ENCODE data around the gene MCTP1.

MCTP1 gene

GRCh38 chr5:94761786-94762185 lies 523.1 kb downstream of the MCTP1 start:
- Mint-ChIP-seq H3K4me1 (ENCODE audit: low read depth) (no peaks in the 10 kb centered on the region), H3K36me3 (ENCODE audit: low read depth) (no peaks in the 10 kb centered on the region), H3K9me3 (no peaks in the 10 kb centered on the region), H3K27ac (no peak overlapping the region), H3K27me3 (ENCODE audit: low read depth) (no peaks in the 10 kb centered on the region), H3K4me3 (no peak overlapping the region)
- DNase-seq (ENCODE audit: low spot score), result no peak

GRCh38 chr5:94761055-94761454 lies 523.8 kb downstream of the MCTP1 start:
- H3K4me3 Mint-ChIP-seq, result no peak overlapping the region
- H3K36me3 Mint-ChIP-seq (ENCODE audit: low read depth), result no peaks in the 10 kb centered on the region
- DNase-seq (ENCODE audit: low spot score), result no peak
- no peaks in the 10 kb centered on the region for H3K27me3 Mint-ChIP-seq (ENCODE audit: low read depth)
- no peak overlapping the region for H3K27ac Mint-ChIP-seq
- no peaks in the 10 kb centered on the region for H3K9me3 Mint-ChIP-seq
- no peaks in the 10 kb centered on the region for H3K4me1 Mint-ChIP-seq (ENCODE audit: low read depth)

- Mint-ChIP-seq H3K27me3 (ENCODE audit: low read depth) (no peaks in the 10 kb centered on the region), H3K4me3 (no peak overlapping the region), H3K9me3 (no peaks in the 10 kb centered on the region), H3K27ac (no peak overlapping the region), H3K4me1 (ENCODE audit: low read depth) (no peaks in the 10 kb centered on the region), H3K36me3 (ENCODE audit: low read depth) (no peaks in the 10 kb centered on the region)
- DNase-seq (ENCODE audit: low spot score), result no peak
These were observed 524.9 kb downstream of the MCTP1 start for GRCh38 chr5:94759961-94760360.

- no peak overlapping the region for H3K4me3 Mint-ChIP-seq
- no peak overlapping the region for H3K27ac Mint-ChIP-seq
- DNase-seq (ENCODE audit: low spot score), result no peak
- H3K9me3 Mint-ChIP-seq, result no peaks in the 10 kb centered on the region
- H3K36me3 Mint-ChIP-seq (ENCODE audit: low read depth), result no peaks in the 10 kb centered on the region
- H3K27me3 Mint-ChIP-seq (ENCODE audit: low read depth), result no peaks in the 10 kb centered on the region
- H3K4me1 Mint-ChIP-seq (ENCODE audit: low read depth), result no peaks in the 10 kb centered on the region
These were observed 525.9 kb downstream of the MCTP1 start for GRCh38 chr5:94759022-94759421.

GRCh38 chr5:94754824-94755223 lies 530.1 kb downstream of the MCTP1 start:
- no peak overlapping the region for H3K27ac Mint-ChIP-seq
- DNase-seq (ENCODE audit: low spot score), result no peak
- no peaks in the 10 kb centered on the region for H3K4me1 Mint-ChIP-seq (ENCODE audit: low read depth)
- no peaks in the 10 kb centered on the region for H3K36me3 Mint-ChIP-seq (ENCODE audit: low read depth)
- H3K4me3 Mint-ChIP-seq, result no peak overlapping the region
- H3K9me3 Mint-ChIP-seq, result no peaks in the 10 kb centered on the region
- peaks cover 7% of the 10 kb centered on the region for H3K27me3 Mint-ChIP-seq (ENCODE audit: low read depth)

GRCh38 chr5:94751460-94751859 lies 533.4 kb downstream of the MCTP1 start:
- Mint-ChIP-seq H3K27me3 (ENCODE audit: low read depth) (peaks cover 11% of the 10 kb centered on the region), H3K4me3 (no peak overlapping the region), H3K27ac (no peak overlapping the region), H3K9me3 (no peaks in the 10 kb centered on the region), H3K4me1 (ENCODE audit: low read depth) (no peaks in the 10 kb centered on the region), H3K36me3 (ENCODE audit: low read depth) (no peaks in the 10 kb centered on the region)
- no peak for DNase-seq (ENCODE audit: low spot score)

- Mint-ChIP-seq H3K4me1 (ENCODE audit: low read depth) (no peaks in the 10 kb centered on the region), H3K9me3 (no peaks in the 10 kb centered on the region), H3K27ac (no peak overlapping the region), H3K36me3 (ENCODE audit: low read depth) (no peaks in the 10 kb centered on the region), H3K4me3 (no peak overlapping the region), H3K27me3 (ENCODE audit: low read depth) (peaks cover 11% of the 10 kb centered on the region)
- DNase-seq (ENCODE audit: low spot score), result no peak
These were observed 534.2 kb downstream of the MCTP1 start for GRCh38 chr5:94750681-94751080.

- H3K36me3 Mint-ChIP-seq (ENCODE audit: low read depth), result no peaks in the 10 kb centered on the region
- H3K9me3 Mint-ChIP-seq, result no peaks in the 10 kb centered on the region
- no peak for DNase-seq (ENCODE audit: low spot score)
- no peak overlapping the region for H3K27ac Mint-ChIP-seq
- H3K4me1 Mint-ChIP-seq (ENCODE audit: low read depth), result no peaks in the 10 kb centered on the region
- peaks cover 11% of the 10 kb centered on the region for H3K27me3 Mint-ChIP-seq (ENCODE audit: low read depth)
- H3K4me3 Mint-ChIP-seq, result no peak overlapping the region
These were observed 535.9 kb downstream of the MCTP1 start for GRCh38 chr5:94749042-94749441.

GRCh38 chr5:94748212-94748611 lies 536.7 kb downstream of the MCTP1 start:
- Mint-ChIP-seq H3K27me3 (ENCODE audit: low read depth) (peaks cover 8% of the 10 kb centered on the region), H3K9me3 (no peaks in the 10 kb centered on the region), H3K4me3 (no peak overlapping the region), H3K27ac (no peak overlapping the region), H3K36me3 (ENCODE audit: low read depth) (no peaks in the 10 kb centered on the region), H3K4me1 (ENCODE audit: low read depth) (no peaks in the 10 kb centered on the region)
- no peak for DNase-seq (ENCODE audit: low spot score)

GRCh38 chr5:94747371-94747770 lies 537.5 kb downstream of the MCTP1 start:
- H3K9me3 Mint-ChIP-seq, result no peaks in the 10 kb centered on the region
- H3K4me1 Mint-ChIP-seq (ENCODE audit: low read depth), result no peaks in the 10 kb centered on the region
- no peak overlapping the region for H3K4me3 Mint-ChIP-seq
- peaks cover 8% of the 10 kb centered on the region for H3K27me3 Mint-ChIP-seq (ENCODE audit: low read depth)
- no peak for DNase-seq (ENCODE audit: low spot score)
- no peak overlapping the region for H3K27ac Mint-ChIP-seq
- H3K36me3 Mint-ChIP-seq (ENCODE audit: low read depth), result no peaks in the 10 kb centered on the region

- Mint-ChIP-seq H3K4me3 (no peak overlapping the region), H3K4me1 (ENCODE audit: low read depth) (no peaks in the 10 kb centered on the region), H3K27me3 (ENCODE audit: low read depth) (peaks cover 8% of the 10 kb centered on the region), H3K36me3 (ENCODE audit: low read depth) (no peaks in the 10 kb centered on the region), H3K27ac (no peak overlapping the region), H3K9me3 (no peaks in the 10 kb centered on the region)
- no peak for DNase-seq (ENCODE audit: low spot score)
These were observed 538.2 kb downstream of the MCTP1 start for GRCh38 chr5:94746731-94747124.

- Mint-ChIP-seq H3K4me3 (no peak overlapping the region), H3K27me3 (ENCODE audit: low read depth) (peaks cover 4% of the 10 kb centered on the region), H3K4me1 (ENCODE audit: low read depth) (no peaks in the 10 kb centered on the region), H3K9me3 (no peaks in the 10 kb centered on the region), H3K27ac (no peak overlapping the region), H3K36me3 (ENCODE audit: low read depth) (no peaks in the 10 kb centered on the region)
- DNase-seq (ENCODE audit: low spot score), result no peak
These were observed 538.8 kb downstream of the MCTP1 start for GRCh38 chr5:94745786-94746730.

GRCh38 chr5:94744906-94745305 lies 540.0 kb downstream of the MCTP1 start:
- Mint-ChIP-seq H3K27ac (no peak overlapping the region), H3K9me3 (no peaks in the 10 kb centered on the region), H3K36me3 (ENCODE audit: low read depth) (no peaks in the 10 kb centered on the region), H3K4me1 (ENCODE audit: low read depth) (no peaks in the 10 kb centered on the region), H3K4me3 (no peak overlapping the region), H3K27me3 (ENCODE audit: low read depth) (peaks cover 4% of the 10 kb centered on the region)
- no peak for DNase-seq (ENCODE audit: low spot score)

GRCh38 chr5:94742852-94743251 lies 542.0 kb downstream of the MCTP1 start:
- Mint-ChIP-seq H3K9me3 (no peaks in the 10 kb centered on the region), H3K27ac (no peak overlapping the region), H3K27me3 (ENCODE audit: low read depth) (no peaks in the 10 kb centered on the region), H3K4me1 (ENCODE audit: low read depth) (no peaks in the 10 kb centered on the region), H3K4me3 (no peak overlapping the region), H3K36me3 (ENCODE audit: low read depth) (no peaks in the 10 kb centered on the region)
- DNase-seq (ENCODE audit: low spot score), result no peak

- H3K9me3 Mint-ChIP-seq, result no peaks in the 10 kb centered on the region
- H3K36me3 Mint-ChIP-seq (ENCODE audit: low read depth), result no peaks in the 10 kb centered on the region
- H3K4me1 Mint-ChIP-seq (ENCODE audit: low read depth), result no peaks in the 10 kb centered on the region
These were observed 544.6 kb downstream of the MCTP1 start for GRCh38 chr5:94740286-94740685.

More at GRCh38 chr5:94740286-94740685, 544.6 kb downstream of the MCTP1 start:
- DNase-seq (ENCODE audit: low spot score), result no peak
- no peak overlapping the region for H3K27ac Mint-ChIP-seq
- no peaks in the 10 kb centered on the region for H3K27me3 Mint-ChIP-seq (ENCODE audit: low read depth)
- no peak overlapping the region for H3K4me3 Mint-ChIP-seq
